ENCODE measurements around the gene HSFX3.
"Not testable (repeated sequence)": the region's sequence is repeated elsewhere in the genome, so short reads cannot be mapped to it uniquely, and the experiment has no call there.

HSFX3 gene

GRCh38 chrX:149513825-149514428 is 35.8 kb downstream of the HSFX3 start:
- DNase-seq = no peak

DNA sequence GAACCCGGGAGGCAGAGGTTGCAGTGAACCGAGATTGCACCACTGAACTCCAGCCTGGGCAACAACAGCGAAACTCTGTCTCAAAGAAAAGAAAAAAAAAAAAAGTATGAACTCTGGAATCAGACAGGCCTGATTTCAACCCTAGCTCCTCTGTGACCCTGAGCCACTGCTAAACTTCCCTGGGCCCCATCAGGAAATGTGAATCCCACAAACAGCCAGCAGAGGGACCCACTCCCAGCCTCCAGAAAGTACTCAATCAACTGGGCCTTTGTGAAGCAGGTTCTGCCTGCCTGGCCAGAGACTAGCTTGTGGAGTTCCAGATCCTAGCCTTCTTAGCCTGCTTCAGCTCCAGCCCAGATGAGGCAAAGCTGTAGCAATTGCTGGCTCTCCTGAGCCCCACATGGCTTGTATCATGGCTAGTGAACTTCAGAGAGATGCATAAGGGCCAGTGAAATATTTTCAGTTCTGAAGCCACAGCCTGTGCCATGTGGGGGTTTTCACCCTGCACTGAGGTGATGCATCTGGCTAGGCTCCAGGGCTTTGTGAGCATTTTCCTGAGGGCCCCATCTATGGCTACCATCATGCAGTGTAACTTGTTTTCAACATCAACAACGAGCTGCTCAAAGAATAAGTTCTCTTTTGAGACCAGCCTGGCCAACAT is 37.4 kb downstream of the HSFX3 start:
- DNase-seq = no peak

DNA sequence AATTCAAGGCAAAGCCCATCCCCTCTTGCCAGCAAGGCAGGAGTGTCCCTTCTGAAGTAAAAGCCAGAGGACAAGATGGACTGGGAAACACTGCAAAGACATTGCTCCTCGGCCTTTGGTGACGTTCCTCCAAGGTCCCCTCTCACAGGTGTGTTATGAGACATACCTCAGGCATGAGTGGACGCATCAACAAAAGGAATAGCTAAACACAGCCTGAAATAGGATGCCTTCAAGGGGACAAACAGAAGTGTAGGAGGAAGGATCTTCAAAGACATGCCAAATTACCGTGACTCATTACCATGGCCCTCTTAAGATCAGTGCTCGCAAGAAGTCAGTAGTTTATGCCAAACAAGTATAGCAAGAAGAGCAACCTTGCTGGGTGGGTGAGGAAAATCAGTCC is 38.6 kb downstream of the HSFX3 start:
- DNase-seq = no peak

- DNase-seq = no peak
These were observed 39.3 kb downstream of the HSFX3 start for GRCh38 chrX:149510386-149510785.

- DNase-seq = no peak
These were observed 41.3 kb downstream of the HSFX3 start for GRCh38 chrX:149508467-149508866.

DNA sequence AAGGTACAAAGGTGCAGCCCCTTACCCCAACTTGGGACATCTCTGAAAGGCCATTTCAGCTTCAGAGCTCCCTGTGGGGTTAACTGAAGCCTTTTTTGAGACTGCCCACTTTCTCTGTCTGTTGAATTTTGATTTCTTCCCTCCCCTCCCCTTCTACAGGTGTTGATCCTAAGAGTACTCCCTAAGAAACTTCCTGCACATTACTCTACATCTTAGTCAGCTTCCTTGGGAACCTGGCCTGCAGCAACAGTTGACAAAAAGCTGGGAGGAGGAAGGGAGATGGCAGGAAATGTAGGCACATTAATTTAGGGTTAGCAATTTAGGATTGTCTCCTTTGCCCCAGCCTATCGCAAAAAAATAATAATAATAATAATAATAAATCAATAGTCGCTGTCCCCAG is 43.4 kb downstream of the HSFX3 start:
- no peak for DNase-seq

- DNase-seq = no peak
These were observed 44.1 kb downstream of the HSFX3 start for GRCh38 chrX:149505671-149506070.

DNA sequence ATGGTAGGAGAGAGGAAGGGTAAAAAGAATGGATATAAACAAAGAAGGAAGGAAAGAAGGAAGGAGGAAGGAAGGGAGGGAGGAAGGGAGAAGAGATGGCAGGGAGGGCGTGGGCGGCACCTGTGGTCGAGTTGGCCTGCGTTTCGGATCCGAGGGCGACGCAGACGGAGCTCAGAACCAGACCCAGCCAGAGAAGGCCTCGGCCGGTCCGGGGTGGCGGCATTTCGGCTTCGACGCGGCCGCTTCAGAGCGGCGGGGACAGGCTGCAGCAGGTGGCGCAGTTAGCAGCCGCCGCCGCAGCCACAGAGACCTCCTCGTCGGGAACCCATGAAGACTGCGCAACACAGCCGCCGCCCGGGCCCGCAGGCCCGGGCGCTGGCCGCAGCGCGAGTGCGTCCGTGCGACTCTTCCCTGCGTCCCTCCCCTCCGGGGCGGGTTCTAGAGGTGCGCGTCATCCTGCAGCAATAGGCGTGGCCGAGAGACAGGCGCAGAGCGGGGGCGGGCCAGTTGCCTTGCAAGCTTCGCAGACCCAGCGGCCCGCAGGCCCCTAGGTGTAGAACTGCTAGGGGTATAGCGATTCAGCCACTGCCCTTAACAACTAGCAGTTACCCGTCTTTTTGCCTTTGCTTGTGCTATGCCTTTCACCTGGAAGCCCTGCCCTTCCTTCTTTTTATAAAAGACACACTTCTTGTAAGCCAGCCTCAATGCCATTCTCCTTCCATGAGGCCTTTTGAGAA is 44.6 kb downstream of the HSFX3 start, which contains the start of gene IDS:
Gene IDS (minus strand): TSS at position 392 of the 737 bp plus-strand sequence. CDS start 169 bp downstream, at position 223.
- peak; percentile 90 for DNase-seq

GRCh38 chrX:149504226-149504914 is 45.4 kb downstream of the HSFX3 start:
- no peak for DNase-seq

GRCh38 chrX:149503446-149503845 is 46.3 kb downstream of the HSFX3 start:
- DNase-seq = not testable (repeated sequence)

- DNase-seq = not testable (repeated sequence)
These were observed 46.8 kb downstream of the HSFX3 start for GRCh38 chrX:149502923-149503322.

DNA sequence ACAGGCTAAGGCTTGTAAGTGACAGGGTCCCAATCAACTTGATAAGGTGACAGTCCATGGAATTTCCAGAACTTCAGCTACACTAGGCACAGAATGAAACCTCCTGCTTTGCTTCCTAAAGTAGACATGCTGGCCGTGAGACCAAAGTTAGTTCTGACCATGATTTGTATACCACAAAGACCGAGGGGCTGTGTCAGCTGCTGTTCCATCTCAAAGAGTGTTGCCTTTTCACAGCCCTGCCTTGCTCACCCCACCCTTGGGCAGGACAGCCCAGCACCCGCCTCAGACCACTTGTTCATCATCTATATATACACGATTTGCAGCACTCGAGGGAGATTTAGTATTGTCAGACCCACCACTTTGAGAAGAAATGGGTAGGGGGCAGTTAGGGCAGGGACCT is 50.0 kb downstream of the HSFX3 start:
- DNase-seq = no peak

DNA sequence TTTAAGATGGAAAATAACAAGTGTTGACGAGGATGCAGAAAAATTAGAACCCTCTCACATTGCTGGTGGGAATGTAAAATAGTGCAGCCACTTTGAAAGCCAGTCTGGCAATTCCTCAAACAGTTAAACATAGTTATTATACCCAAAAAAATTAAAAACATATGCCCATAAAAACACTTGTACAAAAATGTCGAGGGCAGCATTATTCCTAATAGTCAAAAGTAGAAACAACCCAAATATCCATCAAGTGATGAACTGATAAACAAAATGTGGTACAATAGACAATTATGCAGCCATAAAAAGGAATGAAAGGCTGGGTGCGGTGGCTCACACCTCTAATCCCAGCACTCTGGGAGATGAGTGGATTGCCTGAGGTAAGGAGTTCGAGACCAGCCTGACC is 51.0 kb downstream of the HSFX3 start:
- DNase-seq = no peak
